T-cell (primary cell): ENCODE results near the gene SYNE1. TPM values are rescaled to one million over a fixed set of nuclear protein-coding genes. Genes with fewer than 3 reads are reported as not detected.
A peak's percentile ranks its signal among the peaks of the same experiment; 100 is the strongest.

Experiments used
- ATAC-seq, 4 experiments: fragments of 200-7000 bp in 3 of 4; fragments of 150-1000 bp in 1 of 4; cut with Tn5 transposase; replicated peaks in 1 of 4; 1 replicate in 3 of 4; 2 replicates in 1 of 4; pipeline ENCODE4 v1.10.0; 2021; ENCODE audit warnings: moderate library complexity in 3 of 4, mild to moderate bottlenecking in 2 of 4, moderate number of reproducible peaks in 1 of 4
- CTCF ChIA-PET, 2 donors: fragments of 300-600 bp; sonication (Branson Sonifier 250); formaldehyde crosslinking; loops; one replicate each; lab custom pipeline; 2022; ENCODE audit warnings: antibody characterized with exemption in 2 of 2; lab: Charles Lee
- POLR2A ChIA-PET, 2 donors: fragments of 300-600 bp; sonication (Branson Sonifier 250); formaldehyde crosslinking; loops; one replicate each; lab custom pipeline; 2022; ENCODE audit warnings: antibody characterized with exemption in 2 of 2; lab: Charles Lee
- DNase-seq, 35 experiments: peaks; one replicate each; pipeline versions ENCODE4 v3.0.0 to v3.0.0-alpha.2; 2013 to 2023
- H3K27ac ChIP-seq: one replicate; pipeline ENCODE4 v1.5.1; 2013; ENCODE audit warnings: low read length
- H3K27me3 ChIP-seq, 2 experiments: replicated peaks in 1 of 2; 1 replicate in 1 of 2; 2 replicates in 1 of 2; pipeline versions ENCODE4 v1.6.1 to v1.7.0; 2013; ENCODE audit warnings: low read length in 1 of 2, mixed read lengths in 1 of 2; ENCODE audit not compliant: control insufficient read depth in 2 of 2, insufficient read depth in 2 of 2; ENCODE audit errors: extremely low read depth in 1 of 2
- H3K36me3 ChIP-seq, 2 donors: 1 replicate in 1 of 2; 2 replicates in 1 of 2; pipeline versions ENCODE4 v1.6.1 to v1.7.0; 2013; ENCODE audit warnings: low read length in 1 of 2; ENCODE audit not compliant: control insufficient read depth in 2 of 2, insufficient read depth in 1 of 2; ENCODE audit errors: extremely low read depth in 1 of 2
- H3K4me1 ChIP-seq, 2 experiments: 1 replicate in 1 of 2; 2 replicates in 1 of 2; pipeline versions ENCODE4 v1.6.1 to v1.7.0; 2013; ENCODE audit warnings: low read length in 2 of 2, mixed read lengths in 1 of 2; ENCODE audit not compliant: insufficient read depth in 2 of 2, control insufficient read depth in 1 of 2; ENCODE audit errors: extremely low read depth in 1 of 2
- H3K4me3 ChIP-seq, 2 donors: 1 replicate in 1 of 2; 2 replicates in 1 of 2; pipeline versions ENCODE4 v1.5.1 to v1.7.0; 2013; ENCODE audit warnings: mild to moderate bottlenecking in 2 of 2, low read length in 1 of 2, moderate library complexity in 1 of 2; ENCODE audit not compliant: control insufficient read depth in 1 of 2; ENCODE audit errors: extremely low read depth in 1 of 2
- H3K9me3 ChIP-seq: 2 replicates; pipeline ENCODE4 v1.7.0; 2013
- H3K27ac Mint-ChIP-seq, 2 donors: one replicate each; pipeline ENCODE4 v1.8.0; 2020 to 2021; ENCODE audit warnings: mild to moderate bottlenecking in 2 of 2, mixed read lengths in 2 of 2
- H3K27me3 Mint-ChIP-seq, 2 donors: one replicate each; pipeline ENCODE4 v1.8.0; 2021 to 2022; ENCODE audit warnings: mixed read lengths in 2 of 2
- H3K36me3 Mint-ChIP-seq: one replicate; pipeline ENCODE4 v1.8.0; 2021; ENCODE audit warnings: mixed read lengths
- H3K4me1 Mint-ChIP-seq, 3 donors: one replicate each; pipeline ENCODE4 v1.8.0; 2020 to 2022; ENCODE audit warnings: mixed read lengths in 3 of 3, mild to moderate bottlenecking in 1 of 3
- H3K4me3 Mint-ChIP-seq, 3 donors: one replicate each; pipeline ENCODE4 v1.8.0; 2020 to 2022; ENCODE audit warnings: mild to moderate bottlenecking in 3 of 3, mixed read lengths in 3 of 3, moderate library complexity in 3 of 3
- H3K9me3 Mint-ChIP-seq, 3 donors: one replicate each; pipeline ENCODE4 v1.8.0; 2020 to 2022; ENCODE audit warnings: mixed read lengths in 3 of 3
- WGBS: methylation state at CpG from one replicate; pipeline ENCODE4 v1.1.5; 2013; ENCODE audit warnings: missing lambda C conversion rate; ENCODE audit not compliant: insufficient coverage; 5-methylcytosine and 5-hydroxymethylcytosine counted together
- total RNA-seq, 35 experiments: library from RNA in 6 of 35; stranded (reverse) in 6 of 35; fragments of 120-200 nt in 1 of 35; gene quantifications; one replicate each; pipeline versions ENCODE4 v1.2.1 to v1.2.4 and lab custom pipeline; 2013 to 2026

The SYNE1 gene
- total RNA-seq, 5 donors from 2014 or later (not counting 1 experiment from before 2014, with no cell fraction given) = 174 to 235 (median 192) TPM

DNA sequence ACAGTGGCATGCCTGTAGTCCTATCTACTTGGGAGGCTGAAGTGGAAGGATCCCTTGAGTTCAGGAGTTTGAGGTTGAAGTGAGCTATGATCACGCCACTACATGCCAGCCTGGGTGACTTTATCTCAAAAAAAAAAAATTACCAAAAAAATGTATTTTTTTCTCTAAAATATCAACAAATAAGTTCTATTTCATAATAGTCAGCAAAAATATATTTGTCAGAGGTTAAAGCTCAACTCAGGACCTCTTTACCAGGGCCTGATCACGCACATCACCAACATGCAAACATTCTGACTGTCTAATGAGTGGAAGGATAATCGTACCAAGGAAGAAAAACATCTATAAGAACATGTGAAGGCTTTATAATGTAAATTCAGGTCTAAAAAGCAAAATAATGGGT, 387.0 kb downstream of the SYNE1 start:
- no peak overlapping the region for H3K27ac Mint-ChIP-seq
- peaks cover 0 to 66% of the 10 kb centered on the region in 2 donors for H3K36me3 ChIP-seq
- WGBS = no CpG with 5 or more reads among the region's 3 CpGs
- H3K36me3 Mint-ChIP-seq = peaks cover 54% of the 10 kb centered on the region
- no peak overlapping the region for H3K27ac ChIP-seq
- no peak for ATAC-seq
- no peaks in the 10 kb centered on the region for H3K9me3 Mint-ChIP-seq
- DNase-seq = no peak
- no peaks in the 10 kb centered on the region for H3K27me3 Mint-ChIP-seq
- H3K9me3 ChIP-seq = no peaks in the 10 kb centered on the region
- no peak overlapping the region for H3K4me3 Mint-ChIP-seq
- no peaks in the 10 kb centered on the region for H3K27me3 ChIP-seq
- CTCF ChIA-PET = interaction anchor here in 1 of 2 donors (0.7 kb wide), 1 partner anchor 79 kb away, joined by 3 read pairs; no protein-coding TSS in a partner anchor
- POLR2A ChIA-PET = interaction anchor here in 1 of 2 donors (0.7 kb wide), 1 partner anchor 685 kb away, joined by 3 read pairs; no protein-coding TSS in a partner anchor
- H3K4me3 ChIP-seq = no peak overlapping the region
- H3K4me1 Mint-ChIP-seq = no peaks in the 10 kb centered on the region
- no peaks in the 10 kb centered on the region for H3K4me1 ChIP-seq

DNA sequence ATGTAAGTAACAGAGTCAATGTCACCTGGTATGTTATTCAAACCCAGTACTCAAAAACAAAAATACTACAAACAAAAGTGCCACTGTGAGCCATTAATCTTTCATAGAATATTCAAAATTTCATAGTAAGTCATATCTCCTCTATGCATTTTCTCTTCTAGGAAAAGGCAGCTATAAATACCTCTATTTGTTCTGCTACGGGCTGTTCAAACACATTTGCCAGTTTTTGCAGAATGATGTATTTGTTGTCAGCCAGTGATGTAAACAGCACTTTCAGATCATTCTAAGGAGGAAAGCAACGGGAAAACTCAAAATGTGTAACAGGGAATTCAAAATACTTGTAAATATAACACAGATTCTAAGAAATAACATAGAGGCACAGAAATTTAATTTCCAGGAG, 388.2 kb downstream of the SYNE1 start:
- H3K27me3 Mint-ChIP-seq = no peaks in the 10 kb centered on the region

DNA sequence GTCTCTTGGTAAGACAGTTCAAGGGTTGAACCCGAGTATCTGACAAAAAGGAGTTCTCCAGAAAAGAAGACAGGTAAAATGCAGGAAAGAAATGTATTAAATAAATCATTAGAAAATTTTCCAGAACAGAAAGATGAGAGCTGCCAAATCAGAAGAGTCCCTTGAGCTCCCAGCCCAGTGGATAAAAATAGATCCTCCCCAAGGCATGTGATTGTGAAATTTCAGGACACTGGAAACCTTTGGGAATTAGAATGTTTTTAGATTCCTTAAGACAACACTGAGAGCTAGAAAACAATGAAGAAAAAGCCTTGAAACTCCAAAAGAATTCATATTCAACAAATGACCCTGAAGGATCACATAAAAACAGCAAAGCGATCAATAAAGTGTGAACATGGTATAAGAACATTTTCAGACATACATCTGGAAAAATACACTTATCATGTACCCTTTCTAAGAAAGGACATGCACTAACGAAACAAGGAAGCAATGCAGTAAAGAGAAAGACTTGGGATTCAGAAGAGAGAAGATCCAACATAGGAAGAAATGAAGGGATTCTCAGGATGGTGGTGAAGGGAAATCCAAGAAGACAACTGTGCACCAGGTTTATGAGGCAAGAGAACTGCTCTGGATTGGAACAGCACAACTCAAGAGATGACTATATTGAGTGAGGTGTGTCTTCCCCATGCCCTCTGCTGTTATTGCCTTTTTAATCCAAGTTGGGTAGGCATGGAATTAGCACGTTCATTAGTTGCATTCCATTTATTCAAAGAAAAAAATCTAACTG, 390.4 kb downstream of the SYNE1 start:
- H3K36me3 ChIP-seq = peaks cover 0 to 67% of the 10 kb centered on the region in 2 donors
- 100% methylated on average over 1 of the region's 4 CpGs for WGBS
- no peaks in the 10 kb centered on the region for H3K4me1 ChIP-seq
- H3K9me3 ChIP-seq = no peaks in the 10 kb centered on the region
- ChIA-PET POLR2A (interaction anchor here in 1 of 2 donors (0.5 kb wide), 1 partner anchor 10 kb away, joined by 3 read pairs; no protein-coding TSS in a partner anchor), CTCF (interaction anchor here in 1 of 2 donors (0.6 to 1.3 kb wide), 2 partner anchors 18 to 122 kb away, joined by 4 read pairs; no protein-coding TSS in a partner anchor)
- no peaks in the 10 kb centered on the region for H3K27me3 Mint-ChIP-seq
- no peaks in the 10 kb centered on the region for H3K9me3 Mint-ChIP-seq
- H3K36me3 Mint-ChIP-seq = peaks cover 58% of the 10 kb centered on the region
- DNase-seq = no peak
- H3K27ac Mint-ChIP-seq = no peak overlapping the region
- H3K4me3 Mint-ChIP-seq = no peak overlapping the region
- H3K4me1 Mint-ChIP-seq = no peaks in the 10 kb centered on the region
- ATAC-seq = no peak
- no peak overlapping the region for H3K4me3 ChIP-seq
- no peaks in the 10 kb centered on the region for H3K27me3 ChIP-seq
- H3K27ac ChIP-seq = no peak overlapping the region

More for the DNA sequence above, 388.2 kb downstream of the SYNE1 start:
- H3K4me3 ChIP-seq = no peak overlapping the region
- no peaks in the 10 kb centered on the region for H3K9me3 ChIP-seq
- Mint-ChIP-seq H3K4me1 (no peaks in the 10 kb centered on the region), H3K36me3 (peaks cover 56% of the 10 kb centered on the region), H3K27ac (no peak overlapping the region), H3K4me3 (no peak overlapping the region), H3K9me3 (no peaks in the 10 kb centered on the region)
- ATAC-seq = no peak
- H3K36me3 ChIP-seq = peaks cover 0 to 66% of the 10 kb centered on the region in 2 donors
- H3K27me3 ChIP-seq = no peaks in the 10 kb centered on the region
- POLR2A ChIA-PET = no interaction called here
- H3K27ac ChIP-seq = no peak overlapping the region
- no CpG with 5 or more reads among the region's 2 CpGs for WGBS
- DNase-seq = no peak
- CTCF ChIA-PET = no interaction called here
- no peaks in the 10 kb centered on the region for H3K4me1 ChIP-seq

DNA sequence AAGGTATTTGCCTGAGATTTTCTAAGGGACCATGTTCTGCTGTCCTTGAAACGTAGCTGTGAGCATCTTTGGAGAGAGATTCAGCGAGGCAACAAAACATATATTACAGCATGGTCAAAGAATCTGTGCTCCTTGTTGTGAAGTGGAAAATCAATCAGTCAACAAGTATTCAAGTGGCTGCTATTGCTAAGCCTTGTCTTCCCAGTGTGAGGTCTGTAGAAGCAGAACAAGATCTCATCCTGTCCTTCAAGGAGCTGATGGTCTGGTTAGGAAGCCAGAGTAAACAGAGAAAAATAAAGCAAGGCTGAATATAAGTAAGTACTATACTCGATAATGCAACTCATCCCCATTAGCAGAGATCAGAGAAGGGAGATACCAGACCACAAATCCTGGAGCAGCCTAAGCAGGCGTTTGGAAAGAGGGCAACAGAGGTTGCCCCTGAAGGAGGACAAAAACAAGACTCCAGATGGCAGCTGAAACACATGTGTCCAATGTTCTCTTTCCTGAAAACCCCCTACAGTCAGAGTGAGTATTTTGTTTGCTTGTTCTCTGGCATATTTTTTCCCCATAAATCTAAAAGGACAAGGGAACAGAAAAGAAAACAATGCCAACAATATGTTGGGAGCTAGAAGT, 392.0 kb downstream of the SYNE1 start:
- H3K4me3 ChIP-seq = no peak overlapping the region
- H3K27ac ChIP-seq = no peak overlapping the region
- no peaks in the 10 kb centered on the region for H3K9me3 Mint-ChIP-seq
- peaks cover 70% of the 10 kb centered on the region for H3K36me3 Mint-ChIP-seq
- peak overlapping the region in 1 of 2 donors; percentile 40 for H3K27ac Mint-ChIP-seq
- no peaks in the 10 kb centered on the region for H3K4me1 ChIP-seq
- no peaks in the 10 kb centered on the region for H3K4me1 Mint-ChIP-seq
- H3K4me3 Mint-ChIP-seq = no peak overlapping the region
- CTCF ChIA-PET = no interaction called here
- no peaks in the 10 kb centered on the region for H3K27me3 ChIP-seq
- ATAC-seq (no peak), DNase-seq (no peak)
- H3K9me3 ChIP-seq = no peaks in the 10 kb centered on the region
- WGBS = 71% methylated on average over 1 of the region's 4 CpGs
- H3K27me3 Mint-ChIP-seq = no peaks in the 10 kb centered on the region
- H3K36me3 ChIP-seq = peaks cover 0 to 78% of the 10 kb centered on the region in 2 donors
- POLR2A ChIA-PET = interaction anchor here in 1 of 2 donors (0.7 kb wide), 1 partner anchor 101 kb away, joined by 3 read pairs; no protein-coding TSS in a partner anchor

DNA sequence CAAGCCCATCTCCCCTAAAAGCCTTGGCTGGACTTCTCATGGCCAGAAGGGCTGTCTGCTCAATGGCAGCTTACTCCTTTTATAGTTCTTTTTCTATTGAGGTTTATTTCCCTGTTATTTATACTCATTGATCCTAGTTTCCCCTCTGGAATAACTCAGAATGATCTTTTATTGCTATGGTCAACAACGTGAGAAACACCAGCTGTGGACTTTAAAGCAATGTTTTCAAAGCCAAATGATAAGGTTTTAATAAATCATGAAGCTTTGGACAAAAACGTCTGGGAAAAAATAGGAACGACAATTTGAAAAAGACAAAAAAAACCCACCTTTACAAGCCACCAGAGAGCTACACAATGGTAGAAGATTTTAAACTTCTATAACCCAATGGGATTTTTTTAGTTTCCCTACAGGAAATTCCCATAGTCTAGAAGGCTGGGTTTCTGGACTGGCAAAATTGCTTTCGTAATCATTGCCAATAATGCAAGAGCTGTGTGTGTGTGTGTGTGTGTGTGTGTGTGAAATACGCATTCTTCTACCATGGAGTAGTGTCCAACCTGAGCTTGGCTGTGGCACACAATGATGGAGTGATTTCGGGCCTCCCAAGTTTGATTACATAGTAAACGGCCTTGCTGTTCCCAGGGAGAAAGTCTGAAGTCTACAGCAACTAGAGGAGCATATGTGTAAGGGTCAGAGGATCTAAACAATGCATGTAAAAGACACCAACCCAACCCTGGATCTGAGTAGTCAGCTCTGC, 396.0 kb downstream of the SYNE1 start:
- Mint-ChIP-seq H3K4me1 (no peaks in the 10 kb centered on the region), H3K9me3 (no peaks in the 10 kb centered on the region), H3K36me3 (peaks cover 65% of the 10 kb centered on the region), H3K27ac (peak overlapping the region in 1 of 2 donors; percentile 15), H3K27me3 (no peaks in the 10 kb centered on the region), H3K4me3 (no peak overlapping the region)
- H3K4me3 ChIP-seq = no peak overlapping the region
- no peaks in the 10 kb centered on the region for H3K4me1 ChIP-seq
- ATAC-seq = no peak
- H3K36me3 ChIP-seq = peaks cover 2 to 93% of the 10 kb centered on the region in 2 donors
- no peak overlapping the region for H3K27ac ChIP-seq
- no peak for DNase-seq
- no peaks in the 10 kb centered on the region for H3K9me3 ChIP-seq
- no peaks in the 10 kb centered on the region for H3K27me3 ChIP-seq
- 100% methylated on average over 1 of the region's 7 CpGs for WGBS
- ChIA-PET POLR2A (interaction anchor here in 1 of 2 donors (0.6 kb wide), 3 partner anchors 32 to 371 kb away, joined by 3 to 7 read pairs (median 5); no protein-coding TSS in a partner anchor), CTCF (no interaction called here)

DNA sequence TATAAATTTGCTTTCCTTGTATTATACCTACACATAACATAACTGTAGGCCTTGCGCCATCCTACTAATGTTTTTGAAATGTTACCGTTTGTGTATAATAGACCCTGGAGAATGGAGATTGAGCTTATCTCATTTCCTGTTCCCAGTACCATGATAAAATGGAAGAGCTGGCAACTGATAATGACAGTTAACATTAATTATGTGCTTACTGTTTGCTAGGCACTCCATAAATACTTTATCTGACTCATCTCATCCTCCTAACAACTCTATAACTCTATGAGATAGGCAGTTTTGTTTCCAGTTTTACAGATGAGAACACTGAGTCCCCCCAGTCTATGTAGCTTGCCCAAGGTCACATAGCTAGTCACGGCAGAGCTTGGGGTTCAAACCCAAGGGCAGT, 396.7 kb downstream of the SYNE1 start:
- peaks cover 8 to 92% of the 10 kb centered on the region in 2 donors for H3K36me3 ChIP-seq
- Mint-ChIP-seq H3K4me3 (no peak overlapping the region), H3K27me3 (no peaks in the 10 kb centered on the region), H3K36me3 (peaks cover 67% of the 10 kb centered on the region), H3K27ac (no peak overlapping the region), H3K4me1 (no peaks in the 10 kb centered on the region), H3K9me3 (no peaks in the 10 kb centered on the region)
- no CpG with 5 or more reads among the region's 3 CpGs for WGBS
- DNase-seq (no peak), ATAC-seq (no peak)
- POLR2A ChIA-PET = no interaction called here
- CTCF ChIA-PET = no interaction called here
- no peaks in the 10 kb centered on the region for H3K4me1 ChIP-seq
- no peak overlapping the region for H3K27ac ChIP-seq
- H3K4me3 ChIP-seq = no peak overlapping the region
- no peaks in the 10 kb centered on the region for H3K27me3 ChIP-seq
- no peaks in the 10 kb centered on the region for H3K9me3 ChIP-seq
